Mesothelial cell of epicardium (in vitro differentiated cells): Measurements from ENCODE around the gene DSG4. TPM values are rescaled to one million over a fixed set of nuclear protein-coding genes. Genes with fewer than 3 reads are reported as not detected.

Source experiments
- DNase-seq, 2 experiments: peaks; one replicate each; pipeline ENCODE4 v3.0.0; 2021; ENCODE audit warnings: low spot score in 2 of 2; ENCODE audit not compliant: unreplicated experiment in 2 of 2
- H3K27ac Mint-ChIP-seq: 2 replicates; pipeline ENCODE4 v1.8.0; 2021; ENCODE audit warnings: mixed read lengths
- H3K27me3 Mint-ChIP-seq: 2 replicates; pipeline ENCODE4 v1.8.0; 2021; ENCODE audit warnings: low read depth, mixed read lengths
- H3K36me3 Mint-ChIP-seq: 2 replicates; pipeline ENCODE4 v1.8.0; 2021; ENCODE audit warnings: mixed read lengths
- H3K4me1 Mint-ChIP-seq: 2 replicates; pipeline ENCODE4 v1.8.0; 2021; ENCODE audit warnings: mixed read lengths
- H3K4me3 Mint-ChIP-seq: 2 replicates; pipeline ENCODE4 v1.8.0; 2021; ENCODE audit warnings: mild to moderate bottlenecking, moderate library complexity, mixed read lengths
- H3K9me3 Mint-ChIP-seq: 2 replicates; pipeline ENCODE4 v1.8.0; 2021; ENCODE audit warnings: mixed read lengths
- CTCF ChIP-seq: fragments of 200-600 bp; sonication (generic); IDR thresholded peaks from one replicate; pipeline ENCODE4 v1.5.0; 2021; ENCODE audit warnings: antibody characterized with exemption; ENCODE audit not compliant: unreplicated experiment
- total RNA-seq: library from RNA; stranded (reverse); gene quantifications from 3 replicates; pipeline ENCODE4 v1.2.1, GENCODE V29; 2021

DSG4 gene
- total RNA-seq, 1 donor from 2014 or later, result 0.07 TPM

- Mint-ChIP-seq H3K9me3 (peaks cover 8% of the 10 kb centered on the region), H3K4me3 (no peak overlapping the region), H3K36me3 (no peaks in the 10 kb centered on the region), H3K4me1 (no peaks in the 10 kb centered on the region), H3K27me3 (no peaks in the 10 kb centered on the region), H3K27ac (no peak overlapping the region)
- no peak for TF ChIP-seq CTCF
- no peak for DNase-seq
These were observed 32.7 kb downstream of the DSG4 start for GRCh38 chr18:31409276-31409675.

- H3K36me3 Mint-ChIP-seq, result no peaks in the 10 kb centered on the region
- H3K27me3 Mint-ChIP-seq, result no peaks in the 10 kb centered on the region
- peaks cover 13% of the 10 kb centered on the region for H3K9me3 Mint-ChIP-seq
- no peak for TF ChIP-seq CTCF
- no peak for DNase-seq
- no peak overlapping the region for H3K27ac Mint-ChIP-seq
- H3K4me3 Mint-ChIP-seq, result no peak overlapping the region
- no peaks in the 10 kb centered on the region for H3K4me1 Mint-ChIP-seq
These were observed 34.3 kb downstream of the DSG4 start for GRCh38 chr18:31410716-31411483.

- DNase-seq, result no peak
- H3K27ac Mint-ChIP-seq, result no peak overlapping the region
- H3K36me3 Mint-ChIP-seq, result no peaks in the 10 kb centered on the region
- H3K27me3 Mint-ChIP-seq, result no peaks in the 10 kb centered on the region
- H3K4me3 Mint-ChIP-seq, result no peak overlapping the region
- no peaks in the 10 kb centered on the region for H3K4me1 Mint-ChIP-seq
- no peak for TF ChIP-seq CTCF
- peaks cover 13% of the 10 kb centered on the region for H3K9me3 Mint-ChIP-seq
These were observed 36.6 kb downstream of the DSG4 start for GRCh38 chr18:31413137-31413536.

GRCh38 chr18:31417850-31418249 is 41.3 kb downstream of the DSG4 start:
- Mint-ChIP-seq H3K36me3 (no peaks in the 10 kb centered on the region), H3K9me3 (peaks cover 4% of the 10 kb centered on the region), H3K27ac (no peak overlapping the region), H3K4me3 (no peak overlapping the region), H3K27me3 (no peaks in the 10 kb centered on the region), H3K4me1 (no peaks in the 10 kb centered on the region)
- no peak for TF ChIP-seq CTCF
- DNase-seq, result no peak

- H3K4me1 Mint-ChIP-seq, result no peaks in the 10 kb centered on the region
These were observed 42.9 kb downstream of the DSG4 start for GRCh38 chr18:31419457-31419932.

More at GRCh38 chr18:31419457-31419932, 42.9 kb downstream of the DSG4 start:
- no peaks in the 10 kb centered on the region for H3K27me3 Mint-ChIP-seq
- H3K9me3 Mint-ChIP-seq, result peaks cover 4% of the 10 kb centered on the region
- DNase-seq, result no peak
- no peak overlapping the region for H3K4me3 Mint-ChIP-seq
- H3K27ac Mint-ChIP-seq, result no peak overlapping the region
- no peaks in the 10 kb centered on the region for H3K36me3 Mint-ChIP-seq
- no peak for TF ChIP-seq CTCF
